ENCODE results near the gene CCDC91. TPM values are rescaled to one million over a fixed set of nuclear protein-coding genes. Genes with fewer than 3 reads are reported as not detected.
"Not testable (repeated sequence)": the region's sequence is repeated elsewhere in the genome, so short reads cannot be mapped to it uniquely, and the experiment has no call there.

Gene CCDC91
- total RNA-seq, 1 donor from 2014 or later, result 36.3 TPM

DNA sequence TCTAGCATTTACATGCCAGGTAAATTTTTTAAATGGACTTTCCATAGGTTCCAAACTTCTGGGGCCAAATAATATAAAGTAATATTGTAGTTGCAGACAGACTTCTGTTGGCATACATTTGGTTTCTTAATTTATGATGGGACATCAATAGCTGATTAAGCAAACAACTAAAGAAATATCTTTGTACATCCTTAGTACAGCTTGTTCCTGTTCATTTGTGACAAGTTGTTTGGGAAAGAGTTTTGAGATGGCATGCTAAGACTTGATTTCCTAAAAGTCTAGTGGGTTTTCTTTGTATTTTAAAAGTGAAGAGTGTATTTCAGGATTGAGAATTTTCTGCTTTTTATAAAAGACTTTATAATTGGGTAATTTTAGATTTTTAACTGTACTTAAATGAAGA, 41.0 kb downstream of the CCDC91 start:
- no peak for DNase-seq (ENCODE audit: low spot score)

- no peak for DNase-seq (ENCODE audit: low spot score)
These were observed 42.1 kb downstream of the CCDC91 start for GRCh38 chr12:28232211-28232928.

- DNase-seq (ENCODE audit: low spot score), result no peak
These were observed 44.2 kb downstream of the CCDC91 start for GRCh38 chr12:28234444-28234843.

DNA sequence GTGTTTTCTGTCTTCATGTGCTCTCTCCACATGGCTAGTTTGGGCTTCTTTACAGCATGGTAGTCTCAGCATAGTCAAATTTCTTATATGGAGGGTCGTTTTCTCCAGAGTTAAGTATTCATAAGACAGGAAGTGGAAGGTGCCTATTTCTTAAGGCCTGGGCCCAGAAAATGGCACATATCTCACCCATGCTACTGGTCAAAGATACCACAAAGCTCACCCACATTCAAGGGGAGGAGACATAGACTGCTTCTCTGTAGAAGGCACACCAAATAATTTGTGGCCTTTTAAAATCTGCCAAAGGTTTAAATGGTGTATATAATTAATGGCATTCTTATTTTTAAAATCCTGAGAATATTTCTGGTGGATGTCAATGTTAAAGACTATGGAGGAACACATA, 44.8 kb downstream of the CCDC91 start:
- DNase-seq (ENCODE audit: low spot score), result no peak

DNA sequence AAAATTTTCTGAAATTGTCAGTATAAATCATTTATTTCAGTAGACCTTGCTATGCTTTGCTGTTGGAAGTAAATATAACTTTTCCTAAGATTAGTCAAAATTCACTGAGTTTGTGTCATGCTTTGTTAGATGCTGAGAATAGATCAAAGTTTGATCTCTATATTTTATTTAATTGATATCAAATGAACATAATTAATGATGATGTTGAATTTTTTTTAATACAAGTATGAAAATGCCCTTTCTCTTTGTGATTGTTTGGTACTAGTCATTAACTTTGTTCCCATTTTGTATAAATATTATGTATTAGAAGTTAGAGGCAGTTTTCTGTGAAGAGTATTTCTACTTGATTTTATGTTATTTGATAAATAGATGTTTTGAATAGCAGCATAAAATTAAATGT, 45.7 kb downstream of the CCDC91 start:
- DNase-seq (ENCODE audit: low spot score), result no peak

DNA sequence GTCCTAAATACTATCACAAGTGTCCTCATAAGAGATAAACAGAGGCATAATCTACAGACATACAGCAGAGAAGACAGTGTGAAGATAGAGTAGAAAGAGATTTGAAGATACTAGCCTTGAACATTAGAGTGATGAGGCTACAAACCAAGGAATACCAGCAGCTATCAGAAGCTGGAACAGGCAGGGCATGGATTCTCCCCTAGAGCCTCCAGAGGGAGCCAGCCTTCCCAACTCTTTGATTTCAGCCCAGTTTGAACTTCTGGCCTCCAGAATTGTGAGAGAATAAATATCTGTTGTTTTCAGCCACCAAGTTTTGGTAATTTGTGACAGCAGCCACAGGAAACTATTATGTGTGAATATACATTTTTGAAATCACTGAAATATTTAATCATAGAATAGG, 47.2 kb downstream of the CCDC91 start:
- no peak for DNase-seq (ENCODE audit: low spot score)

GRCh38 chr12:28239918-28240317, 49.7 kb downstream of the CCDC91 start:
- no peak for DNase-seq (ENCODE audit: low spot score)

GRCh38 chr12:28240853-28241252, 50.6 kb downstream of the CCDC91 start:
- DNase-seq (ENCODE audit: low spot score), result no peak

DNA sequence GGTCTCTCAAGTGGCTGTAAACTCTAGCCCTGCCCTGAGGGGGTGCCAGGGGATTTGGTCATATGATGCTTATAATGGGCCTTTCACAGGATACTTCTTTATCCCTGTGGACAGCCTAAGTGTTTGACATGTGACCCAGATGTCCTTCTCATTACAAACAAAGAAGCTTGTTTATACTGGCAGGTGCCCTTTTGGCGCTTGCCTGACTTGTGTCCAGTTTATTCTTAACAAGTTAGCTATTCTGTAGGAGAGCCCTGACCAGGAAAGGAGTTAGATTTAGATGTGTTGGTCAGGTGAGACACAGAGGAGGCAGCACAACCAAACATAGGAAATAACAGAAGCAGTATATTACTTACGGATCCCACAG, 51.9 kb downstream of the CCDC91 start:
- DNase-seq (ENCODE audit: low spot score), result no peak

DNA sequence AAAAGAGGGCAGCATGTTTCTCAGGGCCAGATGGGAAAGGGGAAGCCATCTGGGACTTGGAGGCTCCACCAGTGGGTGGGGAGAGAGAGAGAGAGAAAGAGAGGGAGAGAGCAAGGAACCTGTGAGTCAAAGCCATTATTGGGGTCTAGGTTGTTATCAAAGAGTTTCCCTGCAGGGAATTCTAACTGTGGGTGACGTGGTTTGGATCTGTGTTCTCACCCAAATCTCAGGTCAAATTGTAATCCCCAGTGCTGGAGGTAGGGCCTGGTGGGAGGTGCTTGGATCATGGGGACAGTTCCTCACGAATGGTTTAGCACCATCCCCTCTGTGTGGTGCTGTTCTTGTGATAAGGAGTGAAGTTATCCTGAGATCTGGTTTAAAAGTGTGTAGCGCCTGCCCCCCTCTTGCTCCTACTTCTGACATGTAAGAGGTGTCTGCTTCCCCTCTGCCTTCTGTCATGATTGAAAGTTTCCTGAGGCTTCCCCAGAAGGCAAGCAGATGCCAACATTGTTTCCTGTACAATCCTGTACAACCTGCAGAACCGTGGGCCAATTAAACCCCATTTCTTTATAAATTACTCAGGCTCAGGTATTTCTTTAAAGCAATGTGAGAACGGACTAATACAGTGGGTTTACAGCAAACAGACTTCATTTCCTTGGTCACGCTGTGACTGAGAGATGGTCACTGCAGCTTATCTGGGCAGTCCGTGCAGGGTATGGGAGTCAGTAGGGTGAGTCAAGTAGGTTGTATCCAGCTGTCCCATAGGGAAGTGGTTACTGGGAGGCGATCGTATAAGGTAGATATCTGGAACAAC, 52.4 kb downstream of the CCDC91 start:
- no peak for DNase-seq (ENCODE audit: low spot score)

- no peak for DNase-seq (ENCODE audit: low spot score)
These were observed 53.0 kb downstream of the CCDC91 start for GRCh38 chr12:28243310-28243633.

DNA sequence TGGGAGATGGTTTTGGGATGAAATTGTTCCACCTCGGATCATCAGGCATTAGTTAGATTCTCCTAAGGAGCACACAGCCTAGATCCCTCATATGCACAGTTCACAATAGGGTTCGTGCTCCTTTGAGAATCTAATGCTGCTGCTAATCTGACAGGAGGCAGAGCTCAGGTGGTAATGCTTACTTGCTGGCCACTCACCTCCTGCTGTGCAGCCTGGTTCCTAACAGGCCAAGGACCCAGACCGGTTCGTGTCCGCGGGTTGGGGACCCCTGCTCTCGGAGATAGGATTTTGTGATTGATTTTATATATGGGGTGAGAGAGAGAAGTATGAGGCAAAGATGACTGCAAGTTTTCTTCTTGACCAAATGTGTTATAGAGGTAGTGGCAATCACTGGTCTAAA, 57.5 kb downstream of the CCDC91 start:
- no peak for DNase-seq (ENCODE audit: low spot score)

- DNase-seq (ENCODE audit: low spot score), result no peak
These were observed 58.4 kb downstream of the CCDC91 start for GRCh38 chr12:28248555-28249145.

DNA sequence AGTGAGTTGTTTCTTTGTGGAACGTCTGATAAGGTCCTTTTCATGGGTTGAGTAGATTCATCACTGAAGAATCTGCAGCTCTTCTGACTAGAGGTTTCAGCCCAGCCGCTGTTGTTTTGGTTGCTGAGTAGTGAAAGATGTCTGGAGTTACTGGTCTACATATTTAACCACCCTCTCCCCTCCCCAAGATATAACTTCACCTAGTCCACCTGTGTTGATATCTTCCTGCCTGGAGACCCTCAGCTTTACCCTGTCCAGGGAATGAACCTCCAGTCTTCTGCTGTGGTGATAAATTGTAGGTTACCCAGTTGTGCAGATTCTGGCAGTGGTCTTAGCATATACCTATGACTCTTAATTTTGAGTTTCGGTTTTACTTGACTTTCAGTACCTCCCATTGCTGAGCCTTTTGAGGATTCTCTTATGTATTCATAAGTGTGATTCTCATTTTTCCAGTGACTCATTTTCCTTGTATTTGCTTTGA, 62.9 kb downstream of the CCDC91 start:
- DNase-seq (ENCODE audit: low spot score), result no peak

GRCh38 chr12:28257411-28257810, 67.2 kb downstream of the CCDC91 start:
- DNase-seq (ENCODE audit: low spot score), result no peak

GRCh38 chr12:28258998-28259397, 68.7 kb downstream of the CCDC91 start:
- DNase-seq (ENCODE audit: low spot score), result no peak

- no peak for DNase-seq (ENCODE audit: low spot score)
These were observed 75.3 kb downstream of the CCDC91 start for GRCh38 chr12:28265435-28266042.

GRCh38 chr12:28267920-28268607, 77.8 kb downstream of the CCDC91 start:
- DNase-seq (ENCODE audit: low spot score), result not testable (repeated sequence)

GRCh38 chr12:28268608-28269229, 78.5 kb downstream of the CCDC91 start:
- DNase-seq (ENCODE audit: low spot score), result no peak

DNA sequence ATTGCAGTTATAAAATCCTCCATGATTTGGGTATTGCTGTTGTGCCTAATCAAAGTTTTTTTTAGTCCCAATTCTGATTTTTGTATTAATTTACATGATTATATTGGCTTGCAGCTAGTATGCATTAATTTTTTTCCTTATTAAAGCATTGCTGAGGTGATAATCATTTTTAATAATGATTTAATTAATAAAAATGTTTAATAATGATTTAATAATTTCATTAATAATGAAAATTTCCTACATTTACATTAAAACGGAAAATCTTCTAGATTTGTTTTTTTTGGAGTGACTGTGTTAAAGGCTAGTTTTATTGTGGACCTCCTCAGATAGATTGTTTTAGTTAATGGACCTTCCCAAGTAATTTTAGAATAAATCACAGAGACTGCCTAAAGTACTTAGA, 79.6 kb downstream of the CCDC91 start:
- DNase-seq (ENCODE audit: low spot score), result no peak

GRCh38 chr12:28278499-28278898, 88.2 kb downstream of the CCDC91 start:
- DNase-seq (ENCODE audit: low spot score), result no peak

Measured in mesenteric fat pad (tissue), 1 donor.